Heart left ventricle (tissue), 13 donors: Measurements from ENCODE around the gene MUC4.

Experiments used
- CTCF ChIP-seq, 12 donors: fragments of 200-600 bp; sonication (generic) in 4 of 12; IDR thresholded peaks; one replicate each; pipeline versions ENCODE4 v1.5.0 to v1.8.0; 2018 to 2022; ENCODE audit warnings: antibody characterized with exemption in 12 of 12, mild to moderate bottlenecking in 5 of 12
- POLR2A ChIP-seq, 2 donors: fragments of 450-650 bp; IDR thresholded peaks; one replicate each; pipeline ENCODE4 v1.6.1; 2017; ENCODE audit warnings: antibody characterized with exemption in 2 of 2, mild to moderate bottlenecking in 2 of 2, moderate library complexity in 2 of 2
- donor health status: ischemic (EF 13 %, LVEDD 7.1; RV severe dilation, severe dysfunction).
- donor health status: DM: no; HTN: yes; CAD: no.
- donor health status: DM: no; HTN: no; CAD: no.
- donor health status: ischemic (EF 25% LVEDD 6.9; RV normal size, moderate dysfunction).
- donor health status: ischemic (EF 25% LVEDD 5.7; RV mildly dilated, moderate dysfunction).
- donor health status: ischemic (EF 35%, LVEDD 5.7; RV mildly dilated, moderate dysfunction).
- donor health status: nonischemic (EF 11% LVEDD 7.7; RV severe dilation, severe dysfunction).
- donor health status: DM: yes; HTN: yes; CAD: no.
- donor health status: PGD.
- donor health status: ischemic (EF 29% LVEDD 5.4; RV normal size, mild dysfunction).
- donor health status: nonischemic (EF 23%, LVEDD 6.1; RV moderate dilation, normal function).

- no peak for TF ChIP-seq CTCF (IDR thresholded peaks at IDR 0.05)
- no peak for TF ChIP-seq POLR2A (IDR thresholded peaks at IDR 0.05)
Observed at GRCh38 chr3:195761567-195762248, 50.0 kb downstream of the MUC4 start.
